ENCODE measurements around the gene ATP13A1.
A peak's percentile ranks its signal among the peaks of the same experiment; 100 is the strongest.

ATP13A1 gene

DNA sequence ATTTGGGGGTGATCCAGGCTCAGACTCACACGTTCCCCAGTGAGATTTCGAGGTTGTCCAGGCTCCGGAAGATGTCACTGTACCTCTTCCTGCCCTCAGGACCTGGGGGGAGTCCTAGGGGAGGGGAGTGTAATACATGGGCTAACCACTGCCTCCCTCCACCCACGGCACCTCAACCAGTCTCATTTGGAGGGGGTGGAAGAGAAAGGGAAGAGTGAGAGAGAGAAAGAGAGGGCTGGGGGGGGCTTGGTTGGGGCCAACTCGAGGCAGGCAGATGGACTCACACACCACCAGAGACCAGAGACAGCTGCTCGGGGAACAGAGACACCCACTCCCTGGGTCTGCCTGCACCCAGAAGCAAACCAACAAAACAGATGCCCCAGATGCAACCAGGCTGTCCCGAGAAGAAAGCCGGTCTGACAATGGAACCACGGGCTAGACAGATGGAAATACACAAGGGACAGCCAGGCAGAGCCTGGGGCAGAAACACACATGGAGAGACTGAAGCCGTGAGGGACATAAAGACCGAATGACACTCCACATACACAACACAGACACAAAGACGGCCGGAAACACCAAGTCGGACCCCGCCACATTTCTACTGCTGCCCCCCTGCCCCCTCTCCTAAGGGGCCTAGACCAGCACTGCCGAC is 20.8 kb downstream of the ATP13A1 start:
- peak; percentile 73 for DNase-seq

DNA sequence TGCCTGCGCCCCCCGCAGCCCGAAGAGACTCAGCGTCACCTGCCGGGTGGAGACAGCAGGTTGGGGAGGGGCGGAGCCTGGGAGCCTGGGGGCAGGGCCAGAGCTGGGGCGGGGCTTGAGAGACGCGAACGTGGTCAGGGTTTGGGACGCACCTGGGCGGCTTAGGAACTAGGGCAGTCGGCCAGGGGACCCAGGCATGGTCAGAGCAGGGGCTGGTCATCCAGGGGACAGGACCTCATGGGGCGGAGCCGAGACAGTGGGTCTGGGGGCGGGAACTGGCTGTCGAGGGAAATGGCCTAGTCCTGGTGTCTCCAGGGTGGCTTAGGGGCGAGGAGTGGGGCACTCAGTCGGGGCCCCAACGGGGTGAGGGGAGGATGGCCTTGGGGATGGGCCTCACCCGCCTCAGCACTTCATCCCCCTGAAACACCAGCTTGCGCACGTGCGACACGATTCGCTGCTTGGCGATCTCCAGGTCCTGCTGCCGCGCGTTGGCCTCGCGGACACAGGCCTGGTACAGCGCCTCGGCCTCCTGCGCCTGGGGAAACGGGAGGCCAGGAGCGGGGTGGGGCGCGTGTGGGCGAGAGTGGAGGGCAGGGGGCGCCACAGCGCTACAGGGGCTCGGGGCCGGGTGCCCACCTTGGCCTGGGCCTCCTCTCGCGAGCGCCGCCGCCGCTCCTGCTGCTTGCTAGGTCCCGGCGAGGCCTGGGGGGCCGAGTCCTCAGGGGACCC is 25.8 kb downstream of the ATP13A1 start:
- DNase-seq: no peak

DNA sequence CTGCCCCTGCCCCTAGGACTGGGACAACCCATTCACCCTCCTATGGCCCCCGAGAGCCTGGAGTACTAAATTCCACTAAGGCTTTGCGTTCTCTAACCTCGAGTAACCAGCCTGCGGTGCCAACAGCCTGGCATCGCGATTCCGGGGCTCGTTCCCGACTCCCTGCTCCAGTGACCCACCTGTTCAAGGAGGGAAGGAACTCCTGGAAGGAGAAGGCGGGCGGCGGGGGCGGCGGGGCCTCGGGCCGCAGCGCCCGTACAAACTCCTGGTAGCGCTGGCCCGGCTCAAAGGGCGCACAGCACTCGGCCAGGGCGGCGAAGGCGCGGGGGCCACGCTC is 26.3 kb downstream of the ATP13A1 start:
- no peak for DNase-seq

DNA sequence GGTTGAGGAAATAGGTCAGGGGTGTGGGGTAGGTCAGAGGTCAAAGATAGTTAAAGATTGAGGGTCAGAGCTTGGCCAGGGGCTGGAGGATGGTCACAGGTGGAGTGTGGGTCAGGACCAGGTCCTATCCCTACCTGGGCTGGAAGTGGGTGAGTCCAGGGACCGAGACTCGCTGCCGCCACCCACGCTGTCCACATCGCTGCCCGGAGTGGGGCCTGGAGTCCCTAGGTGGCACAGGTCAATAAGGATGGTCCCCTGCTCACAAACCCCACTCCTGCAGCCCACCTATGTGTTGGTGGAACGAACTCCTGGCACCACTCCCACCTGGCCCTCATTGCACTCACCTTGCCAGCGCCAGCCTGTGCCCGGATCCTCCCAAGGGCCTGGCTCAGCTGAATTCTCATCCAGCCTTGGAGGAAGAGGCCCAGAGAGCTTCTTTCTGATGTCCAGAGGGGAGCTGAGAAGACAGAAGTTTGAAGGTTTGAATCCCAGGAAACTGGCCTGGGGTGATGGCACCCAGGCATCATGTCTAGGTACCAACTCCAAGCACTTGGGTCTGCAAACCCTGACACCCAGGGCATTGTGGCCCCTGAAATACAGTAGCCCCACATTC is 26.8 kb downstream of the ATP13A1 start:
- DNase-seq: no peak

DNA sequence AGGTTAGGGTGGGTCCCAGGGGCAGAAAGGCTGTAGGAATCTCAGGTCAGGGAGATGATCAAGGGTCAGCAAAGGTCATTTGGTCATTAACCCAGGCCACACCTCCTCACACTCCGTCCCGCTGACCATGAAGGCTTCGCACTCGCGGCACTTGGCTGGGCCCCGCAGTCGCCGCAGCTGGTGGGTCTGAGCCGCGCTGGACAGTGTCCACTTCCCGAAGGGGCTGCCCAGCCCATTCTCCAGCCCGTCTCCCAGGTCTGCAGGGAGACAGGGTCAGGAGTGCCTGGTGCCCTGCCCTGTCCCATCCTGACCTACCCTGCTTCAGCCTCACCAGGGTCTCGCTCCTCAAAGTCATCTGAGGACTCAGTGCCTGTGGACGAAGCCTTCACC is 28.2 kb downstream of the ATP13A1 start:
- DNase-seq: no peak

DNA sequence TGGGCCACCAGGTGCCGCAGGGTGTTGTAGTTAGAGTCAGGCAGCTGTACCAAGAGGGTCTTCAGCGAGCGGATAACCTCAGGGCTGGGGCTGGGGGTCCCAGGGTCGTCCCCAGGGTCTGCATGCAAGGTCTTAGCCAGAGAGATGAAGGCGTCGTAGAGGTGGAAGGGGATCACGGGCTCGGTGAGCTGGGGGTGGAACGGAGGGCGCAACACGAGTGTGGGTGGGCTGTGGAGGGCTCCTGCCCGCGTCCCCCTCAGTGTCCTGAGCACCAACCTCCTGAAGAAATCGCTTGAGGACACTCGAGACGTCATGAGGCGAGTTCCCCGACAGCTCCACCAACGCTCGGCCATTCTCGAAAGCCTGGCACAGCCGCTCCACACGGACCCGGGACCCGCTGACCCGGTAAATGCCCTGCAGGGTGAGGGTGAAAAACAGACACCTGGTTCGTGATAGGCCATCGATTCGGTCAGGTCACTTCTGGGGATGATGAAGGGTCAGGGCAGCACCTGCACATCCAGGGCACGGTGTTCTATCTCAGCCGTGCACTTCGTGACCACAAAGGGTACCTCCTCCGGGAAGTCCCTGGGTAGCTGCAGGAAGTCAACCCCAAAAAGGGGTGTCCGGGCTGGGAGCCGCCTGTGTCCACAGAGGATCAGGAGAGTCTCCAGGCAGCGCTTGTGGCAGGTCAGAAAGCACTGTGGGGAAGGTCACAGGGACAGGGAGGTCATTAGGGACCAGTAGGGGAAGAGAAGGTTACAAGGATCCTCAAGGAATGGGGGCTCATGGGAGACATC is 28.8 kb downstream of the ATP13A1 start:
- DNase-seq: no peak

DNA sequence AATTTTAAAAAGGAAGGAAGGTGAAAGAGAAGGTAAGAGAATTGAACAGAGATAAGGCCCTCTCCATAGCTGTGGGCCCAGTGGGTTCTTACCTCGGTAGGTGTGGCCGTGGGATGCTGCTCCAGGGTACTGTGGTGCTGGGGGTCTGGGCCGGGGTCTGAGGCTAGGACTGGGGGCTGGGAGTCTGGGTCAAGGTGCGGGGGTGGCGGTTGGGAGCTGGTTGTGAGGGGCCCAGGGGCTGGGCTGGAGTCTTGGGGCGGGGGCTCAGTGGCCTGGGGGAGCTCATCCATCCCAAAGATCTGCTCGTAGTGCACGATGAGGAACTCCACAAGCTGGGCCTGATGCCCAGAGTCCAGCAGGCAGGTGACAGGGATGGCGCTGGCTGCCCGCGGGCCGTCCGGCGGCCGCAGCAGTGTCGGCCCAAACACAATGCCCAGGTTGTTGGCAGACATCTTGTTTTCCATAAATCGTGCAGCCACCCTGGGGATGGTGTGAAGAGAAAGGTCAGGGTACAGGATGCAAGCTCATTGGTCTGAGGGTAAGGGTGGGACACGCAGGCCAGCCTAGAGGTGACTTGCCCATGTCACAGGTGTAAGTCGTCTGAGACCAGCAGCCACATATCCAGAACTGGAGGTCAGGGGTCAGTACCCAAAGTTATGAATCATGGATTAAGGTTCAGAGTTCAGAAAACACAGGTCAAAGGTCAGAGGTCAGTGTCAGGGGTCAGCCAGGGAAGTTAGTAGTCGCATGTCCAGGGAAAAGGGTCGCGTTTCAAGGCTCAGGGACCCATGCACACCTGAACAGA is 29.6 kb downstream of the ATP13A1 start:
- no peak for DNase-seq

DNA sequence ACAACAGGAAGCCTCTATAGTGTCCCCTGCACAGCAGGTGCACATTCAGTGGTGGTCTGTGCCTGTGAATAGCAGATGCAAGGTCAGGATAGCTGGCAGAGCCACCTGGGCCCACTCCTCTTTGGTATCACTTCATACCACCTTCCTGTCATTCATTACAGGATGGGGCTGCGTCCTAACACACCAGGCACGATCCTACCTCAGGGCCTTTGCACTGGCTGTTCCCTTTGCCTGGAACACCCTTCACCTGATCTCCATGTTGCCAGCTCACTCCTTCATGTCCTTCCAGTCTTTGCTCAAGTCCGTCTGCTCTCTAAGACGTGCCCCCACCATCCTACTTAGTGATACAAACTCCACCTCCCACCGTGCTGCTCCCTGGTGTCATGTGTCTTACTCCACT is 30.8 kb downstream of the ATP13A1 start:
- DNase-seq: no peak

DNA sequence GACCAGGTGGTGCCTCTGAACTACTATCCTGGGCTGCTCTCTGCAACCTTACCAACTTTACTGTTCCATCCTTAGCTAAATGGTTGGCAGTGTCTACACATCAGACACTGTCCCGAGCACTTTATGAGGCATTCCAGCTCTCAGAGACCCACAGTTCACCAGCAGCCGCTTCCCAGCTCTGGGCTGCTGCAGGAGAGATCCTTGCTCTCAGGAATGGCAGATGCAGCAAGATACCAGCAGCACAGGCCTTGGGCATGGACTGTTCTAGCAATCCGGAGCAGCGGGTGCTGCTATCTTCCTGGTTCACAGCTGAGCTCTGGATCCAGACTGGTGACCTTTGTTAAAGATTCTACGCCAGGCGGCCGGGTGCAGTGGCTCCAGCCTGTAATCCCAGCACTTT is 32.1 kb downstream of the ATP13A1 start:
- no peak for DNase-seq

DNA sequence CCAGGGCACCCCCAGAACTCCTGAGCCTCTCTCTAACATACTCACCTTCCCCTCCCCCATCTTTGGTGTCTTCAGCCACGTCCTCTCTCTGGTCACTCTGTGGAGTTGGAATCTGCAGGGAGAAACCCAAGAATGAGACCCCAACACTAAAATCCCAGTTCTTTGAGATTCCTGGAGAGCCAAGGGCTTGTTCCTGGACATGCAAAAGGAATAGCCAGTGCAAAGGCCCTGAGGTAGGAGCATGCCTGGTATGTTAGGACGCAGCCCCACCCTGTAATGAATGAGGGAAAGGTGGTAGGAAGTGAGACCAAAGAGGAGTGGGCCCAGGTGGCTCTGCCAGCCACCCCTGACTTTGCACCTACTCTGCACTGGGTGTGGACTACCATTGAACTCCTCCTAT is 33.0 kb downstream of the ATP13A1 start:
- no peak for DNase-seq

DNA sequence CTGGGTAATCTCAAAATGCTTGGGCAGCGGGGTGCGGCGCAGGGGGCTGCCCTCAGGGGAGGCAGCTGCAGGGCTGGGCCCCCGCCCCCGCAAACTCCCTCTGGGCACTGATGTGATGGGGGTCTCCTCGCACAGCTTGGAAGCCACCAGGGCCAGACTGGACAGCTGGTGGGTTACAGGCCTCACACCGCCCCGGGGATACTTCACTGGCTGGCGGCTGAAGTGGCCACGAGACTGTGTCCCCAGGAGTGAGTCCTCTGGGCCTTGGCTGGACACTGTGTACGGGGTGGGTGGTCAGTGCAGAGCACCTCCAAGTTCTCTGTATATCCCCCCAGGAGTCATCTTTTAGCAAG is 33.4 kb downstream of the ATP13A1 start:
- DNase-seq: no peak

DNA sequence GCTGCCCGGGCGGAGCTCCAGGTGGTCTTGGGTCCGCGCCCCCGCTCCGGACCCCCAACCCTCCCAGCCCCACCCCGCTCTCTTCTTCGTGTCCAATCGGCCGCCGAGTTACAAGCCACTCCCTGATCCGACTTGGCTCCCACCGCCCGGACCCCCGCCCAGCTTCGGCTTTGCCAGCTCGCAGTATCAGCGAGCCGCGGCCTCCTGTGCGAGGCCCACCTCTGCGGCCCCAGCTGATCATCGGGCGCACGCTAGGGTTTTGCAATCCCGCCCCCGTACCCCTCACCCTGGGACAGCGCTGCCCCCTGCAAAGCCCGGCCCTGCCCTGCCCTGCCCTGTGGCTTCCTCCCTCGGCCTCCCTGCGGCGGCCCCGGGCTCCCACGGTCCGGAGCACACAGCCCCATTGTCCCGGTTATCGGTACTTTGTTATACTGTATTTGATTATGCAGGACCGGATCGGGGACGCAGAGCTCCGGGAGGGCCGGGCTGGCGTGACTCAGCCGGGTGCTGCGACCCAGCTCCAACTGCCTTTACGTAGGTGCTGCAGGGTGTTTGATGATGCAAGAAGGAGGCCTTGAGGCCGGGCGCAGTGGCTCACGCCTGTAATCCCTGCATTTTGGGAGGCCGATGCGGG is 34.9 kb downstream of the ATP13A1 start:
- DNase-seq: peak; percentile 75

DNA sequence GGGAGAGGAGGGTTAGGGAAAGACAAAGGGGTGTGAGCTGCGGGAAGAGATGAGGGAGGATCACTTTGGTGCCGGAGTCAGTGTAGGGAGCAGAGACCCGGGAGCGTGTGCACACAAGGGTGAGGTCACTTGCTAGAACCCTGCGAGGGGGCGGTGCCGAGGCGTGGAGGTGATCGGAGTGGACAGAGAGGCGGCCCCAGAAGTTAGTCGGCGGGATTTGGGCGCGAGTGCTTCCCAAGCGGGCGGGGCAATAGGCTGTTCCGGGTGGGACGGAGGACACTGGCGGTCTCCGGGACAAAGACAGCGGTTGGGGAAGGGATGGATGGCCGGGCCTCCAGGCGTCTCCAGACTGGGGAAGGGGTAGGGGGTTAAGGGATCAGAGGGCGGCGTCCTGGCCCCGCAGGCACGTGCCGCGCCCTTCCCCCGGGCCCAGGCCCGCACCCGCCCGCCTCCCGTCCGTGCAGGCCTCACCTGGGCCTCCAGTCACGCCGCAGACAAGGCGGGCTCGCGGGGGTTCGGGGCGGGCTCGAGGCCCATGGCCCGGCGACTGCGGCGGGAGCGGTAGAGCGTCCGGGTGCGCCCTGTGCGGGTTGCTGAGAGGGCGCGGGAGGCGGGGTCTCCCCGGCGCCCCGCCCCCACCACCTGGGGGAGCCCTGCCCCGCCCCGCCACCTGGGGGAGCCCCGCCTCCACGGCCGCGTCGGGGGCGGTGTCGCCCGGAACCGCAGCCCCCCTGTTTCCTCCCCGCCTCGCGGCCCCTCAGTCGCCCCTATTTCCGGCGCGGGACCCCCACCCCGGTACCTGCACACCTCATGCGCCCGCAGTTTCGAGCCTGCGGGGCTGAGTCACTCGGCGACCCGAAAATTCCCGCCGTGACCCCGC is 35.6 kb downstream of the ATP13A1 start, which contains the start of gene LPAR2:
TSS of gene LPAR2 (minus strand) at position 600 of the 880 bp plus-strand sequence. CDS start 945 bp downstream, outside the sequence.
- peak; percentile 75 for DNase-seq

DNA sequence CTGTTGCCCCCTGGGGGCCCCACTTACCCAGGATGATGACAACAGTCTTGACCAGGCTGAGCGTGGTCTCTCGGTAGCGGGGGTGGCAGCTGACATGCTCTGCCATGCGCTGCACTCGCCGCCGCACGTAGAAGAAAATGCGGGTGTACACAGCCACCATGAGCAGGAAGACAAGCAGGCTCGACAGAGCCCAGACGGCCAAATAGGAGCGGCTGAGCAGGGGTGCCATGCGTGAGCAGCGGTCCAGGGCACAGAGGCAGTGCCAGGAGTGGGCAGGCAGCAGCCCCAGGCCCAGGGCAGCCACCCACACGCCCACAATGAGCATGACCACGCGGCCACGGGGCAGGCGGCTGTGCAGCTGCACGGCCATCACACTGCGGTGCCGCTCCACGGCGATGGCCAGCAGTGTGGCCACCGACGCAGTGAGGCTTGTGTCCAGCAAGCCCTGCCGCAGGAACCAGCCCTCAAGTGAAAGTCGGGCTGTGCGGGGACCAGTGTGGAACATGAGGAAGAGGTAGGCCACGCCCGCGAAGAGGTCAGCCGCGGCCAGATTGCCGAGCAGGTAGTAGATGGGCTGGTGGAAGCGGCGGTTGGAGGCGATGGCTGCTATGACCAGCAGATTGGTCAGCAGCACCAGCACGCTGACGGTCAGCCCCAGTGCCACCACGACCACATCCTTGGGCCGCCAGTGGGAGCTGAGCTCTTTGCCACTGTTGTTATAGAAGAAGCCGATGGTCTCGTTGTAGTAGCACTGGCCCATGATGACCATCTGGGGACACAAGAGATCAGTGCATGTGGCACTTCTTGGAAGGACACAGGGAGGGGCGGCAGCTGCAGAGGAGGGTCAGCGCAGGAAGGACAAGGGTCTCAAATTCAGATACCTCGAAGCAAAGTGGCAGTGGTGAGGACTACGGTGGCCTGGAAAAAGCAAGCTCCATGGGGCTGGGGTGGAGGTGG is 36.7 kb downstream of the ATP13A1 start:
- no peak for DNase-seq

DNA sequence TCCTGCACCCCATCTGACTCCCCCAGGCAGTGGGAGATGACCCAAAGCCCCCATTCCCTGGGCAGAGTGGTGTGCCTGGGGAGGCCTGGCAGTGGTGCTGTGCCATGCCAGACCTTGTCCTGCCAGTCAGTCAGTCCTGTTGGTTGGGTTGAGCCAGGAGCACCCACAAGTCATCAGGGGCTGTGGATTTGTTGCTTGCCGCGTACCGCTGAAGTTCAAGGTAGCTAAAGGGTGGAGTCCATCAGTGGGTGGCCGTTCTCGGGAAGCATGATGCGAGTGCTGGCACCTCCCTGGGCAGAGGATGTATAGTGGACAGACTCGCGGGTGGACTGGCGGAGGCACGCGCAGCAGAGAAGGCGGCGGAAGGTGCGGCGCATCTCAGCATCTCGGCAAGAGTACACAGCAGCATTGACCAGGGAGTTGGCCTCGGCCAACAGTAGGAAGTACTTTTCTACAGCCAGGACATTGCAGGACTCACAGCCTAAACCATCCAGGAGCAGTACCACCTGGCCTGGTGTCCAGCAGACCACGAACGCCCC is 39.4 kb downstream of the ATP13A1 start:
- no peak for DNase-seq

DNA sequence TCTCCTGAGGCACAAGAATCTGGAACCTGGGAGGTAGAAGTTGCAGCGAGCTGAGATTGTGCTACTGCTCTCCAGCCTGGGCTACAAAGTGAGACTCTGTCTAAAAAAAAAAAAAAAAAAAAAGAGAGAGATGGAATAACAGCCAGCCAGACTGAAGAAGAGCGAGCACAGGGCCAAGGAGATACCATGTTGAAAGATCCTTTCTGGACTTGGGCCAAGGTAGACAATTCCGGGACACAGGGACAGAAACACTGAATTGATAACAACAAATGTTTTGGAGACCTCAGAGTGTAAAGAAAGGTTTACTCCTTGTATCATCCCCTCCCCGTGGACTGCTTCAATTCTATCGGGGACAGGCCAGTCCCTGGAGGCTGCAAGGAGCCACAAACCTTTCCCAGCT is 40.1 kb downstream of the ATP13A1 start:
- no peak for DNase-seq

DNA sequence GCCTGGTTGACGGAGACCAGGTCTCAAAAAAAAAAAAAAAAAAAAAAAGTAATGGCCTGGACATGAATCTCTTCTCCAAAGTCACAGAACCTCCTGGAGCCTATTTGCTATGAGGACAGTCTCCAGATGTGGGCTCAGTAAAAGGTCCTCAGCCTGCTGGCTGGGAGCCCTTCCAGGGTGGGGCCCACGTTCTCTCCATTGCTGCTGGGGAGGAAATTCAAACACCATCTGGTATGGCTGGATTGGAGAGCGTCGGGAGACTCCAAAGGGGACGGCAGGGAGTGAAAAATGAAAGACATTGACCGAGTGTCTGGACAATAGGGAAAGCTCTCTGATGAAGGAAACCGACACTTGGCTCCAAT is 43.6 kb downstream of the ATP13A1 start:
- DNase-seq: no peak

DNA sequence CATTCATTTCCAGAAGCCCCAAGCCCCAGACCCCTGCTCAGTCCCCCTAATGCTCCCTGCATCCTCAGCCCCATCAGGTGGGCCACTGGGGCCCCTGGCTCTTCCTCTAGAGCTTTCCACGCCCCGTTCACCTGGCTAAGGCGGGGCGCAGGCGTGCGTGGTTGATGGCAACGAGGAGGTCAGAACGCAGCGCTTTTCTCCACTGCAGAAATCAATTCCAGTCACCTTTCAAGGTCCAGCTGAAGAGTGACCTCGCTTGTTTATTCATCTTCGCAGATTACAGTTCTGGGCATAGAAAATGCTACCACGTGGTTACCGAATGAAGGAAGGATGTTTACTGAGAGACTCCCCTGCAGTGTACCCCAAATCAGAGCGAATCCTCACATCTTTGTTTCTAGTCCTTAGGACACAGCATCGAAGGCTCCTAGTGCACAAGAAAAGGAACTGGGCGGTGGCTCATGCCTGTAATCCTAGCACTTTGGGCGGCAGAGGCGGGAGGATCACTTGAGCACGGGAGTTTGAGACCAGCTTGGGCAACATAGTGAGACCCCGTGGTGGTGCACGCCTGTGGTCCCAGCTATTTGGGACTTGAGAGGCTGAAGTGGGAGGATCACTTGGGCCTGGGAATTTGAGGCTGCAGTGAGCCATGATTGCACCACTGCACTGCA is 44.2 kb downstream of the ATP13A1 start:
- DNase-seq: no peak

Data from NCI-H2171 treated with DMSO at 0.1 percent for 48 hours (cell line).